DND-41 (cell line): Measurements from ENCODE around the gene ANKRD13D.

Experiments used
- ATAC-seq: fragments of 200-7000 bp; cut with Tn5 transposase; 3 replicates; pipeline ENCODE4 v1.9.1; 2021; ENCODE audit warnings: low read depth; ENCODE audit not compliant: insufficient read depth
- DNase-seq: peaks from one replicate; pipeline ENCODE4 v3.0.0-alpha.2; 2020
- H2AFZ ChIP-seq: 2 replicates; pipeline ENCODE4 v1.6.0; 2012; ENCODE audit warnings: low read depth, low read length
- H3K27ac ChIP-seq: 2 replicates; pipeline ENCODE4 v1.5.1; 2012; ENCODE audit warnings: low read length, inconsistent platforms
- H3K27me3 ChIP-seq: fragments of 200-600 bp; sonication (generic); 2 replicates; pipeline ENCODE4 v1.6.0; 2012; ENCODE audit warnings: low read length, mild to moderate bottlenecking, inconsistent platforms; ENCODE audit not compliant: insufficient read depth, poor library complexity
- H3K36me3 ChIP-seq: 2 replicates; pipeline ENCODE4 v1.5.1; 2012; ENCODE audit warnings: low read length, inconsistent platforms; ENCODE audit not compliant: insufficient read depth
- H3K4me1 ChIP-seq: 2 replicates; pipeline ENCODE4 v1.5.1; 2012; ENCODE audit warnings: mild to moderate bottlenecking, low read length; ENCODE audit not compliant: insufficient read depth
- H3K4me2 ChIP-seq: 2 replicates; pipeline ENCODE4 v1.6.0; 2012; ENCODE audit warnings: mild to moderate bottlenecking, moderate library complexity, low read length, inconsistent platforms; ENCODE audit not compliant: insufficient read depth
- H3K4me3 ChIP-seq, 2 experiments: fragments of 200-600 bp in 1 of 2; shearing (Covaris generic) in 1 of 2; 2 replicates each; pipeline ENCODE4 v1.5.1; 2012 to 2016; ENCODE audit warnings: inconsistent platforms in 2 of 2, low read length in 2 of 2, mild to moderate bottlenecking in 2 of 2, low read depth in 1 of 2, moderate library complexity in 1 of 2
- H3K79me2 ChIP-seq: 2 replicates; pipeline ENCODE4 v1.6.0; 2012; ENCODE audit warnings: low read length, inconsistent platforms; ENCODE audit not compliant: insufficient read depth
- H3K9ac ChIP-seq: 2 replicates; pipeline ENCODE4 v1.6.0; 2012; ENCODE audit warnings: low read depth, mild to moderate bottlenecking, inconsistent platforms, low read length, moderate library complexity
- H3K9me3 ChIP-seq: 2 replicates; pipeline ENCODE4 v1.5.1; 2012; ENCODE audit warnings: low read length, moderate library complexity, mild to moderate bottlenecking, inconsistent platforms; ENCODE audit not compliant: insufficient read depth, severe bottlenecking
- H4K20me1 ChIP-seq: 2 replicates; pipeline ENCODE4 v1.6.0; 2012; ENCODE audit warnings: low read length; ENCODE audit not compliant: insufficient read depth
- CTCF ChIP-seq: IDR thresholded peaks from 2 replicates; pipeline ENCODE4 v1.5.1; 2012; ENCODE audit warnings: borderline replicate concordance, low read length, moderate library complexity, mild to moderate bottlenecking; ENCODE audit not compliant: poor library complexity, severe bottlenecking; ENCODE audit errors: extremely low read depth
- EZH2 ChIP-seq: IDR thresholded peaks from 3 replicates; pipeline ENCODE4 v1.6.1; 2012; ENCODE audit warnings: borderline replicate concordance, low read depth, mild to moderate bottlenecking, moderate library complexity, low read length, inconsistent platforms; ENCODE audit not compliant: severe bottlenecking

Gene ANKRD13D

DNA sequence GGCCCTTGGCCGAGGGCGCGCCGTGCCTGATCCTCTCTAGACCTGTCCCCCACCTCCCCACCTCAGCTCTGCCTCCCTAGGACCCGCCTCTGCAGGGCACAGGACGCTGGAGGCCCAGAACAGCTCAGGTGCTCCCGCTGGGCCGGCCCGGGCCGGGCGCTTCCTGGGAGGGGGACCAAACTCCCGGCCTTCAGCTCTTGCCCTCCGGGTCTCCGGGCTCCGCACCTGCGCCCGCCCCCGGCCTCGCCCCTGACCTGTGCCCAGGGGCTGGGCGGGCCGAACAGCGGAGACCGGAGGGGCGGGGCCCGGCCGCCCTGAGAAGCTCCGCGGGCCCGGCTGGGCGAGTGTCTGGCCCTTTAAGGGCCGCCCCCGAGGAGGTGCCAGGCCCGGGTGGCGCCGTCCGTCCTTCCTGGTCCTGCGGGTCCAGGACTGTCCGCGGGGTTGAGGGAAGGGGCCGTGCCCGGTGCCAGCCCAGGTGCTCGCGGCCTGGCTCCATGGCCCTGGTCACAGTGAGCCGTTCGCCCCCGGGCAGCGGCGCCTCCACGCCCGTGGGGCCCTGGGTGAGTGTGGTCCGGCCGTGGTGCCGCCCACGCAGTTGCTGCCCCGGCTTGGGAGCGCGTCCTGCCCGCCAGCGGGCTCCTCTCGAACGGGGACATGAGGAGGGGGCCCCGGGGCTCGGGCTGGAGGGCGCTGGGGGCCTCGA lies 14.2 kb downstream of the ANKRD13D start, which contains the start of gene SSH3:
Gene SSH3, plus strand, starts transcription at position 399 of the 703 bp plus-strand sequence. Its CDS starts 96 bp downstream, at position 495.
- Histone ChIP-seq H4K20me1 (peaks cover 28% of the 10 kb centered on the region), H3K79me2 (peaks cover 9% of the 10 kb centered on the region), H3K27me3 (no peaks in the 10 kb centered on the region), H3K36me3 (peaks cover 47% of the 10 kb centered on the region), H3K9me3 (no peaks in the 10 kb centered on the region), H2AFZ (no peak within 1 kb of the TSS), H3K27ac (no peak within 1 kb of the TSS), H3K4me2 (no peak within 1 kb of the TSS), H3K4me3 (no peak within 1 kb of the TSS), H3K4me1 (no peaks in the 10 kb centered on the region), H3K9ac (no peak within 1 kb of the TSS)
- ATAC-seq (peak; percentile 25), DNase-seq (no peak)
- no peak for TF ChIP-seq CTCF
- no peak for TF ChIP-seq EZH2

DNA sequence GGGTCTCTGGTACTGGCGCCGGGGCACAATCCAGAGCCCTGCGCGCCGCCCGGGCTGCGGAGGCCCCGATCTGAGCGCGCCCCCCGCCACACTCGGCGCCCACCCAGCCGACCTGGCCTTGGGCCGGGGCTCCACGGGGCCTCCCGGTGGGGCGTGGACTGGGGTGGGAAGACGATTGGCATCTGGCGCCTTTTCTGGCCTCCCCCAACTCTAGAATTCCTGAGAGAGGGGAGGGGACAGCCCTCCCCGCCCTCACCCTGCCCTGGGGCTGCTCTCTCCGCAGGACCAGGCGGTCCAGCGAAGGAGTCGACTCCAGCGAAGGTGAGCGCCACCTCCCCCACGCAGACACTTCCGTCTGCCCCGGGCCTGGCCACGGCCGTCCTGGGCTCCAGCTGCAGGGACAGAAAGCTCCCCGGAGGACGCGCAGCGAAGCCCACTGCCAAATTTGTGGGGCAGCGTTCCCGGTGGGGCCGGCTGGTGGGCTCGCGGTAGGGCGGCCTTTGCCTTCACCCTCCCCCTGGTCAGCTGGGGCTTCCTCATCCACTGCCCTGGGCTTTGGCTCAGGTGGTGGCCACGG lies 14.8 kb downstream of the ANKRD13D start:
- no peaks in the 10 kb centered on the region for H3K27me3 ChIP-seq
- H4K20me1 ChIP-seq: peaks cover 23% of the 10 kb centered on the region
- no peak overlapping the region for H2AFZ ChIP-seq
- ATAC-seq (peak; percentile 20; the same call in 1 of the 3 replicates), DNase-seq (no peak)
- H3K9me3 ChIP-seq: no peaks in the 10 kb centered on the region
- H3K4me2 ChIP-seq: no peak overlapping the region
- no peak for TF ChIP-seq EZH2
- no peak for TF ChIP-seq CTCF
- H3K9ac ChIP-seq: no peak overlapping the region
- H3K4me1 ChIP-seq: no peaks in the 10 kb centered on the region
- H3K4me3 ChIP-seq: no peak overlapping the region
- peaks cover 41% of the 10 kb centered on the region for H3K36me3 ChIP-seq
- peaks cover 6% of the 10 kb centered on the region; the same call in 1 of the 2 replicates for H3K79me2 ChIP-seq
- H3K27ac ChIP-seq: no peak overlapping the region

DNA sequence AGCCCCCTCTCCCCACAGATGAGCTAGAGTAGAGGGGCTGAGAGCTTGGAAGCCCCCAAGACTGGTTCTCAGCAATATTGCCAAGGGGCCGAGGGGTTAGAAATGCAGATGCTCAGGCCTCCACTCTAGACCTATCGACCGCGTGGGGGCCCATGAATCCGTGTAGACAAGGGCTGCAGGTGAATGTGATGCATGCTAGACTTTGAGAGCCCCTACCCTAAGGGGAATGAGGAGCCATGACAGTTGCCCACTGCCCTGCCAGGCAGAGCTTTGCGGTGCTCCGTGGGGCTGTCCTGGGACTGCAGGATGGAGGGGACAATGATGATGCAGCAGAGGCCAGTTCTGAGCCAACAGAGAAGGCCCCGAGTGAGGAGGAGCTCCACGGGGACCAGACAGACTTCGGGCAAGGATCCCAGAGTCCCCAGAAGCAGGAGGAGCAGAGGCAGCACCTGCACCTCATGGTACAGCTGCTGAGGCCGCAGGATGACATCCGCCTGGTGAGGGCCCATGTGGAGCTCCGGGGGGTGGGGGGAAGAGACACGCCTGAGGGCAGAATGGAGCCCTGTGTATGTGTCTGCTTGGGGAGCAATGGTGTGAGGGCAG lies 15.5 kb downstream of the ANKRD13D start:
- Histone ChIP-seq H3K79me2 (no peaks in the 10 kb centered on the region), H3K4me1 (no peaks in the 10 kb centered on the region), H3K4me3 (no peak overlapping the region), H3K4me2 (no peak overlapping the region), H4K20me1 (peaks cover 16% of the 10 kb centered on the region), H2AFZ (no peak overlapping the region), H3K36me3 (peaks cover 34% of the 10 kb centered on the region), H3K9ac (no peak overlapping the region), H3K27me3 (no peaks in the 10 kb centered on the region), H3K9me3 (no peaks in the 10 kb centered on the region), H3K27ac (no peak overlapping the region)
- DNase-seq (no peak), ATAC-seq (0 out of 3 replicates have a peak, but pooled peaks have one; percentile 25)
- TF ChIP-seq CTCF (no peak), EZH2 (no peak)
